Endothelial cell of umbilical vein (primary cell): ENCODE measurements around the gene KCNQ2. TPM values are rescaled to one million over a fixed set of nuclear protein-coding genes. Genes with fewer than 3 reads are reported as not detected.

Source experiments
- BruUV-seq: library from RNA; stranded (reverse); fragments of 400-500 nt; replicated peaks from 2 replicates; lab custom pipeline; 2021; lab: Mats Ljungman, UMichigan
- CTCF ChIA-PET: fragments of 300-600, 350-600 bp; sonication (Branson Sonifier 250); formaldehyde crosslinking; loops from one replicate; lab custom pipeline; 2021; ENCODE audit warnings: antibody characterized with exemption, inconsistent platforms; lab: Charles Lee
- POLR2A ChIA-PET: fragments of 300-600, 350-600 bp; sonication (Branson Sonifier 250); formaldehyde crosslinking; loops from one replicate; lab custom pipeline; 2021; ENCODE audit warnings: antibody characterized with exemption, inconsistent platforms; lab: Charles Lee
- DNase-seq: peaks from one replicate; pipeline ENCODE4 v3.0.0-alpha.2; 2011; ENCODE audit warnings: low read depth, low spot score
- FAIRE-seq: peaks from 2 replicates; lab custom pipeline; 2011; peaks lifted over from hg19 to GRCh38; lab: Jason Lieb, UNC
- H2AFZ ChIP-seq: 2 replicates; pipeline ENCODE4 v1.6.0; 2012; ENCODE audit warnings: low read depth, low read length, control low read depth, inconsistent platforms
- H3K27ac ChIP-seq: 2 replicates; pipeline ENCODE4 v1.5.1; 2011; ENCODE audit warnings: low read depth, mild to moderate bottlenecking, control low read depth, low read length, moderate library complexity; ENCODE audit not compliant: insufficient read depth
- H3K27me3 ChIP-seq, 2 experiments: 2 replicates each; pipeline versions ENCODE4 v1.6.0 to v1.6.1; 2011; ENCODE audit warnings: low read length in 2 of 2, mixed read lengths in 1 of 2; ENCODE audit not compliant: control insufficient read depth in 2 of 2, insufficient read depth in 2 of 2
- H3K36me3 ChIP-seq, 2 experiments: 2 replicates in 1 of 2; 3 replicates in 1 of 2; pipeline ENCODE4 v1.5.1; 2011; ENCODE audit warnings: low read length in 2 of 2, mild to moderate bottlenecking in 1 of 2, moderate library complexity in 1 of 2; ENCODE audit not compliant: control insufficient read depth in 2 of 2, insufficient read depth in 2 of 2; ENCODE audit errors: extremely low read depth in 1 of 2
- H3K4me1 ChIP-seq: 3 replicates; pipeline ENCODE4 v1.5.1; 2011; ENCODE audit warnings: mild to moderate bottlenecking, low read length; ENCODE audit not compliant: control insufficient read depth, insufficient read depth; ENCODE audit errors: extremely low read depth
- H3K4me2 ChIP-seq: 2 replicates; pipeline ENCODE4 v1.6.1; 2011; ENCODE audit warnings: low read length, control low read depth, mixed read lengths; ENCODE audit not compliant: insufficient read depth
- H3K4me3 ChIP-seq, 3 experiments: fragments of 200-600 bp in 1 of 3; sonication (generic), shearing (Covaris generic) in 1 of 3; replicated peaks in 1 of 3; 2 replicates each; pipeline ENCODE4 v1.5.1; 2011 to 2016; ENCODE audit warnings: control low read depth in 3 of 3, low read length in 3 of 3, mild to moderate bottlenecking in 2 of 3, inconsistent platforms in 1 of 3, low read depth in 1 of 3, moderate library complexity in 1 of 3; ENCODE audit not compliant: insufficient read depth in 1 of 3
- H3K79me2 ChIP-seq: 2 replicates; pipeline ENCODE4 v1.6.0; 2012; ENCODE audit warnings: low read length, inconsistent platforms; ENCODE audit not compliant: control insufficient read depth, insufficient read depth
- H3K9ac ChIP-seq: replicated peaks from 2 replicates; pipeline ENCODE3; 2011; ENCODE audit warnings: low read length, control low read depth; ENCODE audit not compliant: insufficient read depth; ENCODE audit errors: extremely low read depth
- H3K9me1 ChIP-seq: replicated peaks from 3 replicates; pipeline ENCODE4 v1.6.0; 2011; ENCODE audit warnings: mild to moderate bottlenecking, low read length; ENCODE audit not compliant: control insufficient read depth, insufficient read depth; ENCODE audit errors: extremely low read depth
- H3K9me3 ChIP-seq: replicated peaks from 2 replicates; pipeline ENCODE4 v1.5.1; 2012; ENCODE audit warnings: low read length, inconsistent platforms; ENCODE audit not compliant: control insufficient read depth, insufficient read depth
- H4K20me1 ChIP-seq: replicated peaks from 2 replicates; pipeline ENCODE3; 2011; ENCODE audit warnings: mild to moderate bottlenecking, low read length; ENCODE audit not compliant: control insufficient read depth, insufficient read depth; ENCODE audit errors: extremely low read depth
- EZH2 ChIP-seq: IDR thresholded peaks from 2 replicates; pipeline ENCODE4 v1.6.1; 2012; ENCODE audit warnings: borderline replicate concordance, low read depth, mild to moderate bottlenecking, moderate library complexity, low read length, inconsistent platforms; ENCODE audit not compliant: severe bottlenecking
- FOS ChIP-seq: IDR thresholded peaks from 2 replicates; pipeline ENCODE4 v1.6.1; 2011; ENCODE audit warnings: mild to moderate bottlenecking, low read length, moderate library complexity, borderline replicate concordance; ENCODE audit not compliant: insufficient read depth
- GATA2 ChIP-seq: IDR thresholded peaks from 2 replicates; pipeline ENCODE4 v1.7.0; 2011; ENCODE audit warnings: low read depth, mild to moderate bottlenecking, moderate library complexity, mixed read lengths, low read length; ENCODE audit not compliant: insufficient read length, insufficient read depth
- JUN ChIP-seq: IDR thresholded peaks from 2 replicates; pipeline ENCODE4 v1.6.1; 2011; ENCODE audit warnings: borderline replicate concordance, low read depth; ENCODE audit not compliant: insufficient read length, insufficient read depth
- MAX ChIP-seq: IDR thresholded peaks from 2 replicates; pipeline ENCODE4 v1.6.1; 2011; ENCODE audit not compliant: insufficient read depth, insufficient read length
- MYC ChIP-seq: IDR thresholded peaks from one replicate; pipeline ENCODE4 v1.6.1; 2011; ENCODE audit warnings: mild to moderate bottlenecking, low read depth, low read length
- POLR2A ChIP-seq: IDR thresholded peaks from 2 replicates; pipeline ENCODE4 v1.6.1; 2012; ENCODE audit warnings: low read depth, mild to moderate bottlenecking, control low read depth, low read length
- POLR2AphosphoS5 ChIP-seq: IDR thresholded peaks from 2 replicates; pipeline ENCODE4 v1.6.1; 2012; ENCODE audit warnings: low read depth, mild to moderate bottlenecking, control low read depth, low read length, moderate library complexity; ENCODE audit not compliant: insufficient read depth
- dilution Hi-C: fragments of 300-500 bp; cut with MboI; formaldehyde crosslinking; loops from one replicate; pipeline ENCODE4 v1.15.0; 2019; ENCODE audit warnings: low sequenced_read_pairs; ENCODE audit not compliant: extremely low pct_ligation_motif_present
- intact Hi-C: fragments of 100-400 bp; cut with micrococcal nuclease; formaldehyde crosslinking; loops from one replicate; pipeline ENCODE4 v1.10.0; 2022
- polyA plus RNA-seq, 4 experiments: library from polyadenylated mRNA; depleted of rRNA in 3 of 4; stranded (reverse) in 3 of 4; unstranded in 1 of 4; fragments of >200 nt; gene quantifications; 2 replicates each; pipeline versions ENCODE4 v1.2.1 to v1.2.3, GENCODE V29; 2011 to 2012; ENCODE audit warnings: missing spikeins in 1 of 4
- total RNA-seq: library from RNA; stranded (reverse); gene quantifications from 2 replicates; pipeline ENCODE4 v1.2.3, GENCODE V29; 2021
- TF ChIP-seq, protein P1 (sequence below), 2 donors: IDR thresholded peaks; 1 replicate in 1 of 2; 2 replicates in 1 of 2; pipeline ENCODE4 v1.5.1; 2011; ENCODE audit warnings: low read length in 2 of 2, mild to moderate bottlenecking in 2 of 2, moderate library complexity in 2 of 2, control low read depth in 1 of 2, inconsistent platforms in 1 of 2, low read depth in 1 of 2; ENCODE audit not compliant: insufficient read depth in 1 of 2; ENCODE audit errors: extremely low read depth in 1 of 2

The KCNQ2 gene
- total and polyA plus RNA-seq, 2 donors (not counting 3 experiments of a cell fraction or from before 2014, with no cell fraction given): not detected

DNA sequence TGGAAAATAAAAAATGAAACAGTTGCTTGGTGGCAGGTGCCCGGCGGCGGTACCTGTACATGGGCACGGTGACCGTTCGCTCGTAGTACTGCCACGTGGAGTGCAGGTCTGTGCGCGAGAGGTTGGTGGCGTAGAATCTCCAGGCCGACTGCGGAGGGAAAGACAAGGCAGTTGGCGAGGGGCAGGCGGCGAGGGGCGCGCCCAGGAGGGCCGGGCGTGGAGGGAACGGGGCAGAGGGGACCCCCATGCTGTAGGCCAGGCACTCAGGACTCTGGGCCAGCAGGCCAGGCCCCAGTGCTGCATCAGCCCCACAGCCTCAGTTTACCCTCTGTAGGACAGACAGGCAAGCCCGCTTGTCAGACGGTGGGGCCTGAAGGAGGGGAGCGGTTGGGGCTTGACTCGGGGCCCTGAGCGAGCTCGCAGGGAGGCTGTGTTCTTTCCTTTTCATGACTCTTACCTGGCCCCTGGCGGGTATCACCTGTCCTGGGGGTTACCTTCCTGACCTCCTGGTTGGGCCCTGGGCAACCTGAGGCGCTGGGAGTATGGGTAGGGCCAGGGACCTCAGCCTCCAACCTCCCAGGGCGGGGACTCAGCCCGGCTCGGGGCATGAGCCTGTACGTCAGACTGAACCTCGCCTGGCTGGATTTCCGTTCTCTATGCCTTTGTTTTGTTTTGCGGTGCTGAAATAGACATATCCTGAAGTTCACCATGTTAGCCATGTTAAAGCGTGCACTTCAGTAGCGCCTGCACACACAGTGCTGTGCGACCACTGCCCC is 38.5 kb downstream of the KCNQ2 start:
- Histone ChIP-seq H3K27ac (no peak overlapping the region), H3K9me1 (no peaks in the 10 kb centered on the region), H3K79me2 (no peaks in the 10 kb centered on the region), H3K9me3 (no peaks in the 10 kb centered on the region), H3K36me3 (no peaks in the 10 kb centered on the region), H3K4me3 (no peak overlapping the region), H3K4me2 (no peak overlapping the region), H4K20me1 (no peaks in the 10 kb centered on the region), H3K27me3 (no peaks in the 10 kb centered on the region), H3K9ac (no peak overlapping the region), H2AFZ (peak overlapping the region; percentile 45), H3K4me1 (no peaks in the 10 kb centered on the region)
- no peak for TF ChIP-seq POLR2A
- TF ChIP-seq POLR2AphosphoS5: no peak
- TF ChIP-seq FOS: no peak
- TF ChIP-seq JUN: no peak
- no peak for TF ChIP-seq MYC
- TF ChIP-seq MAX: no peak
- intact Hi-C loops (loop anchor here (10.0 kb wide), 1 partner anchor 81 kb away; no protein-coding TSS in a partner anchor), dilution Hi-C loops (no loop called here)
- ChIA-PET POLR2A (no interaction called here), CTCF (interaction anchor here (0.8 to 1.2 kb wide), 3 partner anchors 8 to 62 kb away, joined by 3 read pairs; no protein-coding TSS in a partner anchor)
- FAIRE-seq: no peak
- BruUV-seq: no TSS peak
- peak; percentile 15 for DNase-seq

- FAIRE-seq (no peak), DNase-seq (no peak)
- no peak overlapping the region for H3K9ac ChIP-seq
- dilution Hi-C loops (no loop called here), intact Hi-C loops (loop anchor here (10.0 kb wide), 1 partner anchor 81 kb away; no protein-coding TSS in a partner anchor)
- H3K4me3 ChIP-seq: no peak overlapping the region
- H3K36me3 ChIP-seq: no peaks in the 10 kb centered on the region
- no peak overlapping the region for H3K4me2 ChIP-seq
- CTCF ChIA-PET: no interaction called here
- H4K20me1 ChIP-seq: no peaks in the 10 kb centered on the region
- H3K9me3 ChIP-seq: no peaks in the 10 kb centered on the region
- no TSS peak for BruUV-seq
- no peaks in the 10 kb centered on the region for H3K79me2 ChIP-seq
- TF ChIP-seq POLR2A (no peak), EZH2 (no peak), POLR2AphosphoS5 (no peak), GATA2 (no peak), MYC (no peak), JUN (no peak), MAX (no peak), FOS (no peak)
- TF ChIP-seq, protein P1, sequence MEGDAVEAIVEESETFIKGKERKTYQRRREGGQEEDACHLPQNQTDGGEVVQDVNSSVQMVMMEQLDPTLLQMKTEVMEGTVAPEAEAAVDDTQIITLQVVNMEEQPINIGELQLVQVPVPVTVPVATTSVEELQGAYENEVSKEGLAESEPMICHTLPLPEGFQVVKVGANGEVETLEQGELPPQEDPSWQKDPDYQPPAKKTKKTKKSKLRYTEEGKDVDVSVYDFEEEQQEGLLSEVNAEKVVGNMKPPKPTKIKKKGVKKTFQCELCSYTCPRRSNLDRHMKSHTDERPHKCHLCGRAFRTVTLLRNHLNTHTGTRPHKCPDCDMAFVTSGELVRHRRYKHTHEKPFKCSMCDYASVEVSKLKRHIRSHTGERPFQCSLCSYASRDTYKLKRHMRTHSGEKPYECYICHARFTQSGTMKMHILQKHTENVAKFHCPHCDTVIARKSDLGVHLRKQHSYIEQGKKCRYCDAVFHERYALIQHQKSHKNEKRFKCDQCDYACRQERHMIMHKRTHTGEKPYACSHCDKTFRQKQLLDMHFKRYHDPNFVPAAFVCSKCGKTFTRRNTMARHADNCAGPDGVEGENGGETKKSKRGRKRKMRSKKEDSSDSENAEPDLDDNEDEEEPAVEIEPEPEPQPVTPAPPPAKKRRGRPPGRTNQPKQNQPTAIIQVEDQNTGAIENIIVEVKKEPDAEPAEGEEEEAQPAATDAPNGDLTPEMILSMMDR (IDR thresholded peaks at IDR 0.05; ENCODE audit: extremely low read depth in 1 of 2, insufficient read depth in 1 of 2, low read depth in 1 of 2, low read length in 2 of 2): no peak
- H3K27me3 ChIP-seq: no peaks in the 10 kb centered on the region
- H3K9me1 ChIP-seq: no peaks in the 10 kb centered on the region
- H2AFZ ChIP-seq: no peak overlapping the region
- H3K27ac ChIP-seq: no peak overlapping the region
- H3K4me1 ChIP-seq: no peaks in the 10 kb centered on the region
- POLR2A ChIA-PET: interaction anchor here (0.8 kb wide), 1 partner anchor 242 kb away, joined by 4 read pairs; no protein-coding TSS in a partner anchor
These were observed 39.1 kb downstream of the KCNQ2 start for GRCh38 chr20:63433351-63433750.
